Measurements from ENCODE around the gene PSRC1.
A peak's percentile ranks its signal among the peaks of the same experiment; 100 is the strongest.

The PSRC1 gene

GRCh38 chr1:109252893-109253802 lies 29.8 kb downstream of the PSRC1 start:
- H3F3A ChIP-seq (ENCODE audit: insufficient read depth), result no peaks in the 10 kb centered on the region
- H3K27ac ChIP-seq (ENCODE audit: low read depth, low read length), result no peak overlapping the region
- TF ChIP-seq EZH2phosphoT487 (conservative IDR thresholded peaks at IDR 0.05; ENCODE audit: low read length) (no peak), CTCF (IDR thresholded peaks at IDR 0.05; ENCODE audit: insufficient read depth, low read length, poor library complexity, severe bottlenecking) (no peak)
- peak overlapping the region; percentile 23 for H2AFZ ChIP-seq (ENCODE audit: low read depth, low read length, severe bottlenecking)
- no peaks in the 10 kb centered on the region for H3K9me2 ChIP-seq (replicated peaks; ENCODE audit: insufficient read depth, low read length)
- H3K9ac ChIP-seq (ENCODE audit: low read length), result peak overlapping the region; percentile 42; the same call in 1 of the 2 replicates
- no peaks in the 10 kb centered on the region for H4K20me1 ChIP-seq (ENCODE audit: low read depth, low read length)
- H3K9me3 ChIP-seq (ENCODE audit: insufficient read depth, low read length), result no peaks in the 10 kb centered on the region
- H3K79me2 ChIP-seq (ENCODE audit: insufficient read depth, low read length), result no peaks in the 10 kb centered on the region
- H3K36me3 ChIP-seq (ENCODE audit: low read length), result no peaks in the 10 kb centered on the region
- H3K4me2 ChIP-seq (ENCODE audit: low read depth, low read length, poor library complexity, severe bottlenecking), result peak overlapping the region; percentile 38
- no peak overlapping the region for H3K4me3 ChIP-seq (ENCODE audit: insufficient read depth, low read length, poor library complexity, severe bottlenecking)
- no peaks in the 10 kb centered on the region for H3K27me3 ChIP-seq (ENCODE audit: low read length)

- Histone ChIP-seq H3K4me2 (ENCODE audit: low read depth, low read length, poor library complexity, severe bottlenecking) (no peak overlapping the region), H4K20me1 (ENCODE audit: low read depth, low read length) (no peaks in the 10 kb centered on the region), H3K36me3 (ENCODE audit: low read length) (no peaks in the 10 kb centered on the region), H2AFZ (ENCODE audit: low read depth, low read length, severe bottlenecking) (no peak overlapping the region), H3K27ac (ENCODE audit: low read depth, low read length) (no peak overlapping the region), H3K79me2 (ENCODE audit: insufficient read depth, low read length) (no peaks in the 10 kb centered on the region), H3K9ac (ENCODE audit: low read length) (no peak overlapping the region), H3F3A (ENCODE audit: insufficient read depth) (no peaks in the 10 kb centered on the region), H3K4me3 (ENCODE audit: insufficient read depth, low read length, poor library complexity, severe bottlenecking) (no peak overlapping the region), H3K9me3 (ENCODE audit: insufficient read depth, low read length) (no peaks in the 10 kb centered on the region), H3K9me2 (replicated peaks; ENCODE audit: insufficient read depth, low read length) (no peaks in the 10 kb centered on the region), H3K27me3 (ENCODE audit: low read length) (no peaks in the 10 kb centered on the region)
- no peak for TF ChIP-seq EZH2phosphoT487 (conservative IDR thresholded peaks at IDR 0.05; ENCODE audit: low read length)
- no peak for TF ChIP-seq CTCF (IDR thresholded peaks at IDR 0.05; ENCODE audit: insufficient read depth, low read length, poor library complexity, severe bottlenecking)
Observed at GRCh38 chr1:109252167-109252892, 30.6 kb downstream of the PSRC1 start.

GRCh38 chr1:109251277-109252166 lies 31.4 kb downstream of the PSRC1 start:
- H3K9me3 ChIP-seq (ENCODE audit: insufficient read depth, low read length), result no peaks in the 10 kb centered on the region

More at GRCh38 chr1:109251277-109252166, 31.4 kb downstream of the PSRC1 start:
- Histone ChIP-seq H2AFZ (ENCODE audit: low read depth, low read length, severe bottlenecking) (no peak overlapping the region), H3K36me3 (ENCODE audit: low read length) (no peaks in the 10 kb centered on the region), H3F3A (ENCODE audit: insufficient read depth) (no peaks in the 10 kb centered on the region), H3K27me3 (ENCODE audit: low read length) (no peaks in the 10 kb centered on the region), H3K79me2 (ENCODE audit: insufficient read depth, low read length) (no peaks in the 10 kb centered on the region), H3K9ac (ENCODE audit: low read length) (no peak overlapping the region), H4K20me1 (ENCODE audit: low read depth, low read length) (no peaks in the 10 kb centered on the region), H3K9me2 (replicated peaks; ENCODE audit: insufficient read depth, low read length) (no peaks in the 10 kb centered on the region), H3K4me3 (ENCODE audit: insufficient read depth, low read length, poor library complexity, severe bottlenecking) (no peak overlapping the region), H3K4me2 (ENCODE audit: low read depth, low read length, poor library complexity, severe bottlenecking) (no peak overlapping the region), H3K27ac (ENCODE audit: low read depth, low read length) (no peak overlapping the region)
- TF ChIP-seq EZH2phosphoT487 (conservative IDR thresholded peaks at IDR 0.05; ENCODE audit: low read length) (no peak), CTCF (IDR thresholded peaks at IDR 0.05; ENCODE audit: insufficient read depth, low read length, poor library complexity, severe bottlenecking) (no peak)
